ENCODE results near the gene UBQLN1. TPM values are rescaled to one million over a fixed set of nuclear protein-coding genes. Genes with fewer than 3 reads are reported as not detected.

UBQLN1 gene
- total and polyA plus RNA-seq, 7 donors: 89.3 to 237 (median 151) TPM

DNA sequence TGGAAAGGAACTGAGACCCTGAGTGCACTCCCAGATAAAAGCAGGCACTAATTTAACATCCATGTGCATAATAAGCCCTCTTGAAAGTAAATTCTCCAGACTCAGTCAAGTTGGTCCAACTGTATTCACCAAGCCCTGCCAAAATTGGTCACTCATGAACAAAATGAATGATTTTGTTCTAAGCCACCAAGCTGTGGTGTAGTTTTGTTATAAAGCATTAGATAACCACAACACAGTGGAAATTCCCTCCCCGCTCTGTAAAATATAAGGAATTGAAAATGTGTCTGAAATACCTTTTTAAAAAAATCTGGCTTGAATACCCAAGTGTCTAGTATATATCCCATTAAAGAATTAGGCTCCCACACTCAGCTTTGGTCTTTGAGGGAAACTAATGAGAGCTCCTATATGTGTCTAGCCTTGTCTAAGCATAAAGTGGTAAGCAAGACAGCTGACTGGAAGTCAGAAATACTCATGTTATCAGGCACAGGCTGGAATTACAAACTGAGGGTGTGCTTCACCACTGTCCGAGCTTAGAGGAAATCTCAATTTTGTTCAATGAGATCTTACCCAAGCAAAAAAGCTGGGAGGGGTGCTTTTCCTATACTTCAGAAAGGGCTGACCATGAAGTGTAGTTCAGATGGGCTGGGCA, 51.6 kb downstream of the UBQLN1 start:
- Histone ChIP-seq H3K27ac (no peak overlapping the region), H3K27me3 (ENCODE audit: insufficient read depth in 3 of 3, low read length in 2 of 3) (no peaks in the 10 kb centered on the region), H3K9me3 (no peaks in the 10 kb centered on the region), H3K36me3 (ENCODE audit: insufficient read depth in 1 of 2, low read depth in 1 of 2) (peaks cover 32 to 99% of the 10 kb centered on the region in 2 donors), H3K4me1 (no peaks in the 10 kb centered on the region), H3K4me3 (no peak overlapping the region)
- ATAC-seq (peak in 1 of 4 donors; percentile 13), DNase-seq (no peak)
- intact Hi-C loops (cut with DNase I): no loop called here
- WGBS, 3 donors: 92 to 99% (median 94%) methylated on average over 2 of the region's 2 CpGs
- TF ChIP-seq CTCF (IDR thresholded peaks at IDR 0.05): no peak

DNA sequence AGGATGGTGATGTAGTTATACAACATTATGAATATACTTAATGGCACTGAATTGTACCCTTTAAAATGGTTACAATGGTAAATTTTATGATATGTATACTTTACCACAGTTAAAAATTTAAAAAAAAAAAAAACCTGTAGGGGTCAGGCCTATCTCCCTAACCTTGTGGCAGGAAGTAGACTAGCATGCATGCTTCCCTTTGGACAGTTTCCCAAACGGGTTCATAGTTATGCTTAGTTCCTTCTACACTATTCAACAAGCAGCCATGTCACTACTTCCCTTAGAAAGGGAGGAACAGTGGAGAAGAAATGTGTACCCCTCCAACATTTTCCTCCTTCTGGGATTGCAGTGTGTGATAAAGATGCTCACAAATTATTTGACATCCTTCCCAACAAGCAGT, 52.3 kb downstream of the UBQLN1 start:
- no peaks in the 10 kb centered on the region for H3K4me1 ChIP-seq
- DNase-seq (no peak), ATAC-seq (peak in 2 of 4 donors; percentile 28 to 47)
- peaks cover 33 to 96% of the 10 kb centered on the region in 2 donors for H3K36me3 ChIP-seq (ENCODE audit: insufficient read depth in 1 of 2, low read depth in 1 of 2)
- no peaks in the 10 kb centered on the region for H3K27me3 ChIP-seq (ENCODE audit: insufficient read depth in 3 of 3, low read length in 2 of 3)
- WGBS, 3 donors: 56 to 76% (median 71%) methylated on average over 1 of the region's 1 CpG
- H3K27ac ChIP-seq: no peak overlapping the region
- H3K4me3 ChIP-seq: no peak overlapping the region
- no peak for TF ChIP-seq CTCF (IDR thresholded peaks at IDR 0.05)
- intact Hi-C loops (cut with DNase I): no loop called here
- no peaks in the 10 kb centered on the region for H3K9me3 ChIP-seq

GRCh38 chr9:83652433-83652832, 55.3 kb downstream of the UBQLN1 start:
- H3K4me1 ChIP-seq: no peaks in the 10 kb centered on the region
- no peak overlapping the region for H3K27ac ChIP-seq
- H3K9me3 ChIP-seq: no peaks in the 10 kb centered on the region
- DNase-seq (no peak), ATAC-seq (no peak)
- no peak for TF ChIP-seq CTCF (IDR thresholded peaks at IDR 0.05)
- intact Hi-C loops (cut with DNase I): no loop called here
- H3K27me3 ChIP-seq (ENCODE audit: insufficient read depth in 3 of 3, low read length in 2 of 3): no peaks in the 10 kb centered on the region
- no peak overlapping the region for H3K4me3 ChIP-seq
- H3K36me3 ChIP-seq (ENCODE audit: insufficient read depth in 1 of 2, low read depth in 1 of 2): peaks cover 25 to 78% of the 10 kb centered on the region in 2 donors
- WGBS, 3 donors: 93 to 97% (median 94%) methylated on average over 1 of the region's 1 CpG

DNA sequence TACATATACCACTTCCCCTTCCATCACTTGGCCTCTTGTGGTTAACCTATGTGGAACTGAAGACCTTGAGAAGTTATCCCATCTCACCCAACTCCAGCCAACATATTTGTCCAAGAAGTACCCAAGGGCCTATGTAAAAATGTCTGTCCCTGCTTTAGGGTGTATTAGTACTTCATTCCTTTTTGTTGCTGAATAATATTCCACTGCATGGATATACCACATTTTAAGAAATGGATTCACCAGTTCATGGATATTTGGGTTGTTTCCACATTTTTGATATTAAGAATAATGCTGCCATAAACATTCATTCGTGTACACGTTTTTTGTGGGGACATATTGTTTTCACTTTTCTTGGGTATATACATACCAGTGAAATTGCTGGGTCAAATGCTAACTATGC, 56.2 kb downstream of the UBQLN1 start:
- intact Hi-C loops (cut with DNase I): no loop called here
- H3K36me3 ChIP-seq (ENCODE audit: insufficient read depth in 1 of 2, low read depth in 1 of 2): peaks cover 22 to 72% of the 10 kb centered on the region in 2 donors

More for the DNA sequence above, 56.2 kb downstream of the UBQLN1 start:
- H3K27ac ChIP-seq: no peak overlapping the region
- no peaks in the 10 kb centered on the region for H3K27me3 ChIP-seq (ENCODE audit: insufficient read depth in 3 of 3, low read length in 2 of 3)
- H3K4me1 ChIP-seq: no peaks in the 10 kb centered on the region
- no peak overlapping the region for H3K4me3 ChIP-seq
- no peak for ATAC-seq
- DNase-seq: no peak
- WGBS, 3 donors: 93 to 98% (median 96%) methylated on average over 2 of the region's 2 CpGs
- TF ChIP-seq CTCF (IDR thresholded peaks at IDR 0.05): no peak
- H3K9me3 ChIP-seq: no peaks in the 10 kb centered on the region
